ENCODE measurements around the gene GRB10. TPM values are rescaled to one million over a fixed set of nuclear protein-coding genes. Genes with fewer than 3 reads are reported as not detected.

GRB10 gene
- total RNA-seq, 1 donor from 2014 or later: 33.9 TPM

DNA sequence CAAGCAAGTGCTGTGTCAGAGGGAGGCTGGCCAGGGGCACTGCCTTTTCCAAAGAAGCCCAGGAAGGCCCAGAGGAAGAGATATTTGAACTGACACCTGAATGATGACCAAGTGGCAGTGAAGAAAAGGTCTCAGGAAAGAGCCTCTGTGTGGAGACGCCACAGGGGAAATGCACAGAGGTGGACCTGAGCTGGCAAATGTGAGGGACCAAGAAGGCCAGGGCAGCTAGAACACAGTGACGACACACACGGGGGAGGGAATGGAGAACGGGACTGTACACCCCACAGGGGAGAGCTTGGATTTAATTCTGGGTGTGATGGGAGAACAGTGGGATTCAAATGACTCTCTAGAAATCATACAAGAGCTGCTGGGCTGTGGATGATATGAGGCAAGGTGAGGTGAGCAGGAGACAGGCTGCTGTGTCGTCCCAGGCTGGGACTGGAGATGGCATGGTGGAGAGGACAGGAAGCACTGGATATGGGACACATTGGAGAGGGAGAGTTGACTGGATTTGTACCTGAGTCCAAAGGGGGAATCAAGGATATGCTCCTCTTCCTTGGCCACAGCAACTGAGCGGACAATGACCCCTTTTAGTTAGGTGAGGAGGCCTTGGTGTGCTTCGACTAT is 133.3 kb downstream of the GRB10 start:
- Histone ChIP-seq H3K4me1 (peaks cover 6% of the 10 kb centered on the region), H3K36me3 (no peaks in the 10 kb centered on the region), H3K27me3 (no peaks in the 10 kb centered on the region), H3K79me2 (ENCODE audit: low read depth) (no peaks in the 10 kb centered on the region), H3K27ac (no peak overlapping the region), H3K9me3 (ENCODE audit: low read depth) (no peaks in the 10 kb centered on the region), H4K20me1 (ENCODE audit: low read depth) (no peaks in the 10 kb centered on the region), H3K9ac (no peak overlapping the region), H3F3A (ENCODE audit: low read depth) (peaks cover 4% of the 10 kb centered on the region), H3K4me2 (no peak overlapping the region), H3K4me3 (no peak overlapping the region), H2AFZ (replicated peaks) (no peak overlapping the region)
- Mint-ChIP-seq H3K27ac (peak overlapping the region; percentile 11), H3K27me3 (ENCODE audit: insufficient read depth, low read depth) (peaks cover 6% of the 10 kb centered on the region), H3K4me1 (peaks cover 14% of the 10 kb centered on the region), H3K36me3 (peaks cover 66% of the 10 kb centered on the region), H3K9me3 (peaks cover 3% of the 10 kb centered on the region), H3K4me3 (no peak overlapping the region)
- DNase-seq (ENCODE audit: low spot score): no peak
- TF ChIP-seq EZH2phosphoT487 (IDR thresholded peaks at IDR 0.05) (no peak), EZH2 (IDR thresholded peaks at IDR 0.05) (no peak)
- TF ChIP-seq, protein P1, sequence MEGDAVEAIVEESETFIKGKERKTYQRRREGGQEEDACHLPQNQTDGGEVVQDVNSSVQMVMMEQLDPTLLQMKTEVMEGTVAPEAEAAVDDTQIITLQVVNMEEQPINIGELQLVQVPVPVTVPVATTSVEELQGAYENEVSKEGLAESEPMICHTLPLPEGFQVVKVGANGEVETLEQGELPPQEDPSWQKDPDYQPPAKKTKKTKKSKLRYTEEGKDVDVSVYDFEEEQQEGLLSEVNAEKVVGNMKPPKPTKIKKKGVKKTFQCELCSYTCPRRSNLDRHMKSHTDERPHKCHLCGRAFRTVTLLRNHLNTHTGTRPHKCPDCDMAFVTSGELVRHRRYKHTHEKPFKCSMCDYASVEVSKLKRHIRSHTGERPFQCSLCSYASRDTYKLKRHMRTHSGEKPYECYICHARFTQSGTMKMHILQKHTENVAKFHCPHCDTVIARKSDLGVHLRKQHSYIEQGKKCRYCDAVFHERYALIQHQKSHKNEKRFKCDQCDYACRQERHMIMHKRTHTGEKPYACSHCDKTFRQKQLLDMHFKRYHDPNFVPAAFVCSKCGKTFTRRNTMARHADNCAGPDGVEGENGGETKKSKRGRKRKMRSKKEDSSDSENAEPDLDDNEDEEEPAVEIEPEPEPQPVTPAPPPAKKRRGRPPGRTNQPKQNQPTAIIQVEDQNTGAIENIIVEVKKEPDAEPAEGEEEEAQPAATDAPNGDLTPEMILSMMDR (IDR thresholded peaks at IDR 0.05): no peak

DNA sequence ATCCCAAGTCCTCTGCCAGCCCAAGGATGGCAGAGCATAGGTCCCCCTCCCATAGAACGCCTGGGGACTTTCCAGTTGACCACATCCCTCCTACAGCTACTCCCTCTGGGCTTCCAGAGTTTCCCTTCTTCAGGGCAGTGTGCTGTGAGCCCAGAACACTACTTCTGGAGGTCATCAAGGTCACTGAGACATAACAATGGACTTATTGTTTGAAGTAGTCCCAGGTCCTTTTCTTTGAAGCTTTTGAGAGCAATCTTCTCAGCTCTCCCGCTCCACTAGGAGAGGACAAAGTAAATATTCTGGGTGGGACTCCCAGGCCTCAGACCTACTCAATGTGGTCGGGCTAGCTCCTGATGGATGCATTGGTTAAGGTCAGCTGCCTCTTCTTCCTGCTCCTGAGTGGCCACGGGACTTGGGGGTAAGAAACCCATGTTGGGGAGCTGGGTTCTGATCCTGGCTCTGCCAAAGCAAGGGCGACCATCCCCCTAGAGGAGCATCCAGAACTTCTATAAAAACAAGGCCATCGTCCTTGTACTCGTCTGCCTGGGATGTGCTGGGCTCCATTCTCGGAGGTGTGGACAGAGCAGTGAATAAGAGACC is 134.0 kb downstream of the GRB10 start:
- H3K27ac Mint-ChIP-seq: no peak overlapping the region

DNA sequence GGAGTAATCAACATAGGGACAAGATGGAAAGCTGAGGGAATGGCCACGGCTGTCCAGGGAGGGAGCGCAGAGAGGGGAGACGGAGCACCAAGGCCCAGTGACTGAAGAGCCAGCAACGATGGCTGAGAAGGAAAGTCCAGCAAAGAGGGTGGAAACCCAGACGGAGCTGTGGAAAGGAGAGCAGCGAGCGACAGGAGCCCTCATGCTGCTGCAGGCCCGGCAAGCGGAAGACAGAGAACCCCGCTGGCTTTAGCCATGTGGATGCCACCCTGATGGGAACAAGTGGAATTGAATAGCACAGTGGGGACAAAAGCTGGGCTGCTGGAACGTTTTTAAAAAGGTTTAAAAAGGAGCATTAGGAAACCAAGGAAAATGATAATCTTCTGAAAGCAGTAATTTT is 134.6 kb downstream of the GRB10 start:
- Histone ChIP-seq H4K20me1 (ENCODE audit: low read depth) (no peaks in the 10 kb centered on the region), H3K4me3 (no peak overlapping the region), H3K36me3 (no peaks in the 10 kb centered on the region), H3K9ac (no peak overlapping the region), H3F3A (ENCODE audit: low read depth) (peaks cover 4% of the 10 kb centered on the region), H2AFZ (replicated peaks) (no peak overlapping the region), H3K27ac (no peak overlapping the region), H3K27me3 (no peaks in the 10 kb centered on the region), H3K79me2 (ENCODE audit: low read depth) (no peaks in the 10 kb centered on the region), H3K4me1 (peaks cover 6% of the 10 kb centered on the region), H3K4me2 (peak overlapping the region; percentile 27), H3K9me3 (ENCODE audit: low read depth) (no peaks in the 10 kb centered on the region)
- TF ChIP-seq, protein P1 (IDR thresholded peaks at IDR 0.05): no peak
- Mint-ChIP-seq H3K27me3 (ENCODE audit: insufficient read depth, low read depth) (peaks cover 6% of the 10 kb centered on the region), H3K27ac (no peak overlapping the region), H3K36me3 (peaks cover 70% of the 10 kb centered on the region), H3K9me3 (peaks cover 3% of the 10 kb centered on the region), H3K4me1 (peaks cover 12% of the 10 kb centered on the region), H3K4me3 (no peak overlapping the region)
- peak; percentile 13 for DNase-seq (ENCODE audit: low spot score)

More for the DNA sequence above, 134.0 kb downstream of the GRB10 start:
- Mint-ChIP-seq H3K36me3 (peaks cover 68% of the 10 kb centered on the region), H3K27me3 (ENCODE audit: insufficient read depth, low read depth) (peaks cover 6% of the 10 kb centered on the region), H3K9me3 (peaks cover 3% of the 10 kb centered on the region), H3K4me3 (no peak overlapping the region), H3K4me1 (peaks cover 14% of the 10 kb centered on the region)
- Histone ChIP-seq H3K4me1 (peaks cover 6% of the 10 kb centered on the region), H3K27ac (no peak overlapping the region), H3K9me3 (ENCODE audit: low read depth) (no peaks in the 10 kb centered on the region), H3K4me3 (no peak overlapping the region), H3K79me2 (ENCODE audit: low read depth) (no peaks in the 10 kb centered on the region), H3K9ac (no peak overlapping the region), H3K36me3 (no peaks in the 10 kb centered on the region), H3F3A (ENCODE audit: low read depth) (peaks cover 4% of the 10 kb centered on the region), H3K4me2 (peak overlapping the region; percentile 27), H3K27me3 (no peaks in the 10 kb centered on the region), H2AFZ (replicated peaks) (no peak overlapping the region), H4K20me1 (ENCODE audit: low read depth) (no peaks in the 10 kb centered on the region)
- DNase-seq (ENCODE audit: low spot score): no peak
- TF ChIP-seq EZH2 (IDR thresholded peaks at IDR 0.05) (no peak), EZH2phosphoT487 (IDR thresholded peaks at IDR 0.05) (no peak)
- TF ChIP-seq, protein P1 (IDR thresholded peaks at IDR 0.05): no peak

Measured in neural progenitor cell (in vitro differentiated cells).